CD1c-positive myeloid dendritic cell (primary cell): ENCODE measurements around the gene NEU4.
"Not testable (repeated sequence)": the region's sequence is repeated elsewhere in the genome, so short reads cannot be mapped to it uniquely, and the experiment has no call there.

Experiments
- DNase-seq: peaks from one replicate; pipeline ENCODE4 v3.0.0-alpha.2; 2016; ENCODE audit errors: extremely low spot score

NEU4 gene

DNA sequence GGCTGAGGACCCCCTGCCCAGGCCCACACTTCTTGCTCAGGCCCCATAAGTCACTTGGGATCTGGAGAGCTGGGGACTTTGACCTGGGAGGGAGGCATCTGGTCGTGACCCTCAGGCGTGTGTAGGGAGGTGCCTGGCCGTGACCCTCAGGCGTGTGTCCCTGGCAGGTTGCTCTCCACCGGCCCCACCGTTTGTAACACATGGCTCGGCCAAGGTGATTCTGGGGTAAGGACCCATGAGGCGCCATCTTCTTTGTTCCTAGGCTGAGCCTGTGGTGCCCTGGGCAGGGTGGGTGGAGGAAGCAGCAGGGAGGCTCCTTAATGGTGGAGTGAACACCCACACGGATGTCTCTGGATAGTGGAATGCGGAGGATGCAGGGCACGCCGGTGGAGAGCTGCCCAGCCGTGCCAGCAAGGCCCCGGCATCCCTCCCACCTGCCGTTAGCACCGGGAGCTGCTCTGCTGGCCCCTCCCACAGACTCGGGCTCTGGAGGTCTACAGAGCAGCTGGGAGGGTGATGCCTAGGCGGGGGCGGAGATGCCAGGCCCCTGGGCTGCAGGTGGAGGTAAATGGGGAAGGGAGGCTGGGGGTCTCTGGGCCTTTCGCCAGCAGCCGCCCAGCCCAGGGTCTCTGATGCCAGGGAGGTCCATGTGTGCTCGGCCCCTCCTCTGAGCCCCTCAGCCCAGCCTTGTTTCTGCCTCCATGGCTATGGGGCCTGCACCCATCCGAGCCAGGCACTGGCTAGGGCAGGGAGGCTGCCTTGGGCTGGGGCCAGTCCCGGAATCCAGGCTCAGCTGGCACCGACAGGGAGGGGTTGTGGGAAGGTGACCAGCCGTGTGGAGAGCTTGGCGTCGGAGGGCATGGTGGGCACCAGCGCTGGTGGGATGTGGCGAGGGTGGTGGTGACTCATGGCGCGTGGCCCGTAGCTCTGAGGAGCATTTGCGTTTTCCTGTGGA is 33.5 kb upstream of the NEU4 start:
- no peak for DNase-seq

- no peak for DNase-seq
These were observed 32.4 kb upstream of the NEU4 start, which contains the start of gene GAL3ST2 for GRCh38 chr2:241776336-241777169. Gene GAL3ST2, plus strand, starts transcription at chr2:241776822. Its CDS starts 134 bp downstream, at chr2:241776956.

- no peak for DNase-seq
These were observed 31.8 kb upstream of the NEU4 start for GRCh38 chr2:241777170-241777685.

- DNase-seq, result no peak
These were observed 31.0 kb upstream of the NEU4 start for GRCh38 chr2:241777686-241778627.

DNA sequence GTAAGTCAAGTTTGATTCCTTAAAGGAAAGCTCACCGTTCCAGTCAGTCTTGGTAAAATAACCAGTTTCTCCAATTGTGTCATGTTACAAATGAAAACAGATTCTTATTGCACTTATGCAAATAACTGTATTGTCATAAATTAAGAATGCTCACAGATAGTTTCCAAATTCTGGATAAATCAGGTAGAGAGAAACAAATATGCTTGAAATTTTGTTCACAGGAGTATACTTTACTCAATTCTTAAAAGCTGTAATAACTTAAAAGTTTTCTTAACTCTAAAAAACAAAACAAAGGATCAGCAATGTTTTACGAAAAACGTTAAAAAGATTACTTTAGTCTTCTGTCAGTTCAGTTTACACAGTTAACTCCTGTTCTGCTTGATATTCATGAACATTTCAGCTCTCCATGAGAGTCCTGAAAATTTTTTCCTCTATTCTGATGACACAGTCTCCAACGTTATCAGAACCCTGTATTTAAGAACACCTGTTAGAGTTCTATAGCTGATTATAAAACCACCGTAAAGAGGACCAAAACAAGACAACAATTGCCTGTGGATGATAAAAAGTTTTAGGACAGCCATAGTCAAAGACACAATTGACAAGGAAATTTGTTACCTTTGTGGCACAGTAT is 27.9 kb upstream of the NEU4 start:
- DNase-seq, result no peak

- not testable (repeated sequence) for DNase-seq
These were observed 26.9 kb upstream of the NEU4 start for GRCh38 chr2:241782053-241782452.

DNA sequence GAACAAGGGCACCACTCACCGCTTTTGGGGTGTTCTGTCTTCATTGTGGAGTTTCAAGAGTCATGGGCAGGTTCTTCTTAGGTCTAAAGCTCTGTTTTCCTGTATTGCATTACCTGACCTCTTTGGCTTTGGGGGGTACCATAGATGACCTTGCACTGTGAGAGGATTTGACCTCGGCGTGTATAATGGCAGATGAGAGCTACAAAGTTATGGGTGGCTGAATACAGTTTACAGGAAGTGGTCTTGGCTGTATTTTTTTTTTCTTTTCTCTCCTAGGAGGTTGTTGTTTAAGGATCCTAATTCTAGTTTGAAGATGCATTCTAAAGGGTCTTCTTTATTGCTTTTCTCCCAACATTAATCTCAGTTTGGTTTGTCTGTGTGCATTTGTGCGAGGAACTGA is 20.9 kb upstream of the NEU4 start:
- no peak for DNase-seq

GRCh38 chr2:241788572-241788971 is 20.4 kb upstream of the NEU4 start:
- DNase-seq, result no peak

GRCh38 chr2:241791385-241791784 is 17.6 kb upstream of the NEU4 start:
- not testable (repeated sequence) for DNase-seq

- DNase-seq, result no peak
These were observed 15.6 kb upstream of the NEU4 start for GRCh38 chr2:241793385-241793784.

- DNase-seq, result no peak
These were observed 14.7 kb upstream of the NEU4 start for GRCh38 chr2:241794250-241794823.

GRCh38 chr2:241795021-241795999 is 13.7 kb upstream of the NEU4 start:
- no peak for DNase-seq

DNA sequence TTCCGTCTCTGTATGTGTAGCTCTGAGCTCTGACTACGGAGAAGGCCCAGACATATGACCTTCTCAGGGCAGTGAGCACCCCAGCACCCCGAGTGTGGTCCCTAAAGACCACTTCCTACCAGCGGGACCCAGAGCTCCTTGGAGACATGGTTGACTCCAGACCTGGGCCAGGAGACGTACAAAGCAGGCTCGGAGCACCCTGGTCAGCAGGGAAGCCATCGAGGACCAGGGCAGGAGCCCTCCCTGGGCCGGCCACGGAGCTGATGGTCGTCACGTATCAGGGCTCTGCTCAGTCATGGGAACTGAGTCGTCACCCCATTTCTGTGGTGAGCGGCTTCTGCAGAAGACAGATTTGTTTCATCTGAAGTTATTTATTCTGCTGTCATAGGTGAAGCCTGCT is 12.8 kb upstream of the NEU4 start:
- DNase-seq, result no peak

- no peak for DNase-seq
These were observed 12.3 kb upstream of the NEU4 start for GRCh38 chr2:241796610-241797138.

GRCh38 chr2:241797441-241798080 is 11.4 kb upstream of the NEU4 start:
- DNase-seq, result no peak

- no peak for DNase-seq
These were observed 10.8 kb upstream of the NEU4 start for GRCh38 chr2:241798081-241798630.

GRCh38 chr2:241798631-241799521 is 10.1 kb upstream of the NEU4 start:
- no peak for DNase-seq
